Stimulated activated memory B cell treated with anti-CD40 and anti-IgM and Interleukin-4, amounts not matched to agents 10 μg/mL and 1 μg/mL and 100 μg/mL, for 72 hours (primary cell): ENCODE measurements around the gene CTTNBP2NL.

Experiments used
- ATAC-seq: fragments of 150-1000 bp; cut with Tn5 transposase; 2 replicates; pipeline ENCODE4 v1.10.0; 2021
- H3K27ac Mint-ChIP-seq: one replicate; pipeline ENCODE4 v1.8.0; 2022; ENCODE audit warnings: mild to moderate bottlenecking, mixed read lengths
- H3K27me3 Mint-ChIP-seq: one replicate; pipeline ENCODE4 v1.8.0; 2022; ENCODE audit warnings: mixed read lengths
- H3K36me3 Mint-ChIP-seq: one replicate; pipeline ENCODE4 v1.8.0; 2022; ENCODE audit warnings: mixed read lengths
- H3K4me1 Mint-ChIP-seq: one replicate; pipeline ENCODE4 v1.8.0; 2022; ENCODE audit warnings: mixed read lengths
- H3K4me3 Mint-ChIP-seq: one replicate; pipeline ENCODE4 v1.8.0; 2022; ENCODE audit warnings: mild to moderate bottlenecking, moderate library complexity, mixed read lengths
- H3K9me3 Mint-ChIP-seq: one replicate; pipeline ENCODE4 v1.8.0; 2022; ENCODE audit warnings: mixed read lengths

The CTTNBP2NL gene, protein sequence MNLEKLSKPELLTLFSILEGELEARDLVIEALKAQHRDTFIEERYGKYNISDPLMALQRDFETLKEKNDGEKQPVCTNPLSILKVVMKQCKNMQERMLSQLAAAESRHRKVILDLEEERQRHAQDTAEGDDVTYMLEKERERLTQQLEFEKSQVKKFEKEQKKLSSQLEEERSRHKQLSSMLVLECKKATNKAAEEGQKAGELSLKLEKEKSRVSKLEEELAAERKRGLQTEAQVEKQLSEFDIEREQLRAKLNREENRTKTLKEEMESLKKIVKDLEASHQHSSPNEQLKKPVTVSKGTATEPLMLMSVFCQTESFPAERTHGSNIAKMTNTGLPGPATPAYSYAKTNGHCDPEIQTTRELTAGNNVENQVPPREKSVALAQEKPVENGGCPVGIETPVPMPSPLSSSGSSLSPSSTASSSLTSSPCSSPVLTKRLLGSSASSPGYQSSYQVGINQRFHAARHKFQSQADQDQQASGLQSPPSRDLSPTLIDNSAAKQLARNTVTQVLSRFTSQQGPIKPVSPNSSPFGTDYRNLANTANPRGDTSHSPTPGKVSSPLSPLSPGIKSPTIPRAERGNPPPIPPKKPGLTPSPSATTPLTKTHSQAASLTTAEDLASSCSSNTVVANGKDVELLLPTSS

DNA sequence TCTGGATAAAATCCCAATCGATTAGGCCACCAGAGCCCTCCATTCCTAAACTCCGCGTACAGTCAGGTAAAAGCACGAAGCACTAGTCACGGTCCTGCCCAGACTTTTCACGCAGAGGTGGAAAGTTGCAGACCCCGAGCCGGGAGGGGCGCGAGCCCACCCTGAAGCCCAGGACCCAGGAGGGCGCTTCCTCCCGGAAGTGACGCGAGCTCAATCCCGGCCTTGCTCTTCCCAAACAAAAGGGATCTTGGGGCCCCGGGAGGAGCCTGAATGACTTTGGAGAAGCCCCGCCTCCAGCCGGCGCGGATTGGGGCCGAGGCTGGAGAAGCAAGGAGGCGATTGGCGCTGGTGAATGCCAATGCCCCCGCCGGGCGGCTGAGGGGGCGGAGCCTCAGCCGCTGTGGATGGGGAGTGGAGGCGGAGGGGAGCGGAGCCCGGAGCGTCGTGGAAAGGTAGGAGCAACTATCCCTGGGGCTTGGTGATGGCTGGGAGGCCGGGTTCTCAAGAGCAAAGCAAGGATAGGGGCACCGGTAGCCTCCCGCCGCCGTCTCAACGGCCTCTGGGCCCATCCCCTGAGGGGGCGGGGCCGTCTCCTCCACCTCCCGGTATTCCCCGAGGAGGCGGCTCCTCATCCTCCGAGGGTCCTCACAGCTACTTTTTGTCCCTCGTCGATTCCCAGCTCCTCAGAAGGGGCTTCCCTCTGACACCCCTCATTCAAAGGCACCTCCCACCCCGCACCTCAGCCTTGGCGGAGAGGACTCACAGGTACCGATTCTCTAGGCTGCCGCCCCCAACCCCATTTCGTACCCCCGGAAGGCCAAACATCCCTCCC is at the start of gene CTTNBP2NL:
TSS of gene CTTNBP2NL (plus strand) at position 394 of the 832 bp plus-strand sequence. CDS start 19,952 bp downstream, outside the sequence.
- Mint-ChIP-seq H3K27me3 (no peaks in the 10 kb centered on the region), H3K27ac (peak within 1 kb of the TSS; percentile 78), H3K4me1 (peaks cover 57% of the 10 kb centered on the region), H3K36me3 (no peaks in the 10 kb centered on the region), H3K9me3 (no peaks in the 10 kb centered on the region), H3K4me3 (peak within 1 kb of the TSS; percentile 98)
- ATAC-seq: peak; percentile 92

DNA sequence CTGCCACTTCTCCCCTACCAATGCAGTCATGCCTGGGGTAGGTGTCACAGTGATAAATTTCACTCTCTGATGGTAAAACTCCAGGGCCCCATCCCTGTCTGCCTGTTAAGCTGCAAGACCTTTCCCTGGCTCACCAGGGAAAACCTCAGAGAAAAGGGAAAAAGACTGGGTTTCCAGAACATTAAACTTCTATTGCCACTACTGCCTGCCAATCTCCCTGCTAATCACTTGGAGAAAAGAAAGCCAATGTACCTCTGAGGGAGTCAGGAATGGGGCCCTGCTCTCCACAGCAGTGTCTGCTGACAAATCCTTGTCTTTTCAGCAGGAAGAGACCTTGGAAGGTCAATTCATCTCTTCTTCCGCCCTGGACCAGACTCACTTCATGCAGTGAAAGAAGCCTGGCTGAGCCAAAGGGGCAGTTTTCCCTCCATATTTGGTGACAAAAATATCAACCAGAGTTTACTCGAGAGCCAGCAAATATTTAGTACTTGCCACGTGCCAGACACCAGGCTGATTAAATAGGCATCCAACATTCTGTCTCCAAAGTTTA is 49.1 kb upstream of the CTTNBP2NL start:
- H3K27ac Mint-ChIP-seq: no peak overlapping the region
- H3K4me1 Mint-ChIP-seq: peaks cover 10% of the 10 kb centered on the region
- peaks cover 28% of the 10 kb centered on the region for H3K27me3 Mint-ChIP-seq
- peaks cover 6% of the 10 kb centered on the region for H3K36me3 Mint-ChIP-seq
- no peak for ATAC-seq
- no peak overlapping the region for H3K4me3 Mint-ChIP-seq
- H3K9me3 Mint-ChIP-seq: peaks cover 9% of the 10 kb centered on the region

DNA sequence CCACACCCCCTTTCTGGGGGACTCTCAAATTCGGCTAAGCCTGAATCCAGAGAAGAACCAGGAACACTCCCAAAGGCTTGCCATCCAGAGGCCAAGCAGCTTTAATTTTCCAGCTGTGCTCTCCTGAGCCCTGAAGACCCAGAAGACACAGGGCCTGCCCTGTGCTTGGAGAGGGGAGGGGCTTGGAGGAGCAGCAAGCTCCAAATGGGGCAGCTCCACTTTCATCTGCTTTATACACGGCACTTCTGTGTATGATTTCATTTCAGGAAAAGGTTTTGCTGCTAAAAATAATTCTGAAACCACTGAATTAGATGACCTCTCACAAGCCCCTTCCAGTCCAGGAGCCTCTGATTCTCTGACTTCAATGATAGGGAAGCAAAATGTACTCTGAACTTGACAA is 39.2 kb upstream of the CTTNBP2NL start:
- Mint-ChIP-seq H3K36me3 (no peaks in the 10 kb centered on the region), H3K4me3 (no peak overlapping the region), H3K4me1 (no peaks in the 10 kb centered on the region), H3K27me3 (peaks cover 53% of the 10 kb centered on the region), H3K9me3 (no peaks in the 10 kb centered on the region), H3K27ac (no peak overlapping the region)
- no peak for ATAC-seq

DNA sequence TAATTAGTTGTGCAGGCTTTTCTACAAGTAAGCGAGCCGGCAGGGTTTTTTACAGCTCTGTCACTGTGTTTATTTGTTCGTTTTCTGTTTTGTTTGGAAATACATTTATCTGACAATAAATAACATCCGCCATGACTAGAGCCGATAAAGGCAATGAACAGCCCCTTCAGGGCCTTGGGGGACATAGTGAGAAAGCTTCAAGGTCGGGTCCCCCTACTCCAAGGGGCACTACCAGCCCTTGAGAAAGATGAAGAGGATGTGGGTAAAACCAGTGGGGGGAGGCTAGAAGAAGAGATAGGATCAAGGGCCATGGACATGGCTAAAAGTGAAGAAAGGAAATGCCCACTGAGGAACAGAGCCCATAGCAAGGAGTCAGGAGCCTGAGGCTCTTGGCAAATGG is 38.5 kb upstream of the CTTNBP2NL start:
- no peaks in the 10 kb centered on the region for H3K9me3 Mint-ChIP-seq
- H3K4me1 Mint-ChIP-seq: no peaks in the 10 kb centered on the region
- H3K4me3 Mint-ChIP-seq: no peak overlapping the region
- H3K27ac Mint-ChIP-seq: no peak overlapping the region
- H3K27me3 Mint-ChIP-seq: peaks cover 53% of the 10 kb centered on the region
- no peaks in the 10 kb centered on the region for H3K36me3 Mint-ChIP-seq
- ATAC-seq: no peak

DNA sequence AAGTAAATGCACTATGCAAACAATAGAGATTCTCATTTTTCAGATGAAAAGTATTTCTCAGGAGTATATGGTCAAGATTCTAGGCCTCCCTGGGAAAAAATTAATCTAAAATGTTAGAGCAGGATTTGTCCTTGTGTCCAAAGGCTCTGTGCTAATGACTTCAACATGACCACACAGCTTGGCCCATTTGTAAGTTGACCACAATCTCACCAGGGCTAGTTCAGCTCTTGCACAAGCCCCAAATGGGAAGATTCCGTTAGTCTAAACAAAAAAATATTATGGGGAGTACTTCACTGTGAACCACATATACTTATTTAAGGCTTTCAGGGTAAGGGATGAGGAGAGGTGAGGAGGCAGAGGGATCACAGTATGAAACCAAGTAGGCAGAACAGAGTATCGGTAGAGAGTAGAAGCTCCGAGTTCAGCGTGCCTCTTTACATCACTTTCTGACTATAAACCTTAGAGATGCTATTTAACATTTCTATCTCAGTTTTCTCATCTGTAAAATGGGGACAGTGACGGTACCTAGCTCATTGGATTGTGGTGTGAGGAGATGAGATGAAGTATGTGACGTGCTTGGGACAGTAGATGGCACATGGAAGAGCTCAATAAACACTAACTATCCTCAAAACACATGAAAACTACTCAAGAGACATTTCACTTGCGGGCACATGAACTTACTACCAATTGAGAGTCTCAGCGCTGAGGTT is 37.8 kb upstream of the CTTNBP2NL start:
- H3K4me3 Mint-ChIP-seq: no peak overlapping the region
- H3K9me3 Mint-ChIP-seq: no peaks in the 10 kb centered on the region
- no peak overlapping the region for H3K27ac Mint-ChIP-seq
- peaks cover 53% of the 10 kb centered on the region for H3K27me3 Mint-ChIP-seq
- H3K36me3 Mint-ChIP-seq: no peaks in the 10 kb centered on the region
- ATAC-seq: no peak
- H3K4me1 Mint-ChIP-seq: no peaks in the 10 kb centered on the region

DNA sequence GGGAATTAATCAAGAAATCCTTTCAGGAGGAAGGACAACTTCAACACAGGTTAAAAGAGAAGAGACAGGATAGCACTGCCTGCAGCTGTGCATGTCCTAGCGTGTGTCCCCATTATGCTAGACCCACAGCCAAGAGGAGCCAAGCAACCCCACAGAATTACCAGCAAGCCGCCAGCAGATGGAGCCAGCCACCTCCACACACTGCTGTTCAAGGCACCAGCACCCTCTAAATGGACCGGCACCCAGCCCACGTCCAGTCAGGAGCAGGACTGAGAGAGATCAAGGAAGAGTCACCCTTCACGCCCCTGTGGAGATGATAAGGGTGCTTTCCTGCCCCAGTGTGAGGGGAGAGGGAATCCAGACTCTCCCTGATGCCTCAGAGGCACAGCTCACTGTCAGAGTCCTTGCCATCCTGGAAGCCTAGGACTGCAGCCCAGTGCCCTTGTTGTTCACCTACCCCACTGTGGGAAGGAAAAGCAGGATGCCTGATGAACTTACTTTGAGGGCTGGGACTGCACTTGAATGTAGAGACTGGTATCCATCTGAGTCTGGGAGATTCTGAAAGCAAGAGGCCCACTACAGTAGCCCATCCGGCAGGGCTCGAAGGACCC is 37.1 kb upstream of the CTTNBP2NL start:
- Mint-ChIP-seq H3K4me1 (no peaks in the 10 kb centered on the region), H3K4me3 (no peak overlapping the region), H3K9me3 (no peaks in the 10 kb centered on the region), H3K27ac (no peak overlapping the region), H3K36me3 (no peaks in the 10 kb centered on the region), H3K27me3 (peaks cover 53% of the 10 kb centered on the region)
- ATAC-seq: peak; percentile 77

DNA sequence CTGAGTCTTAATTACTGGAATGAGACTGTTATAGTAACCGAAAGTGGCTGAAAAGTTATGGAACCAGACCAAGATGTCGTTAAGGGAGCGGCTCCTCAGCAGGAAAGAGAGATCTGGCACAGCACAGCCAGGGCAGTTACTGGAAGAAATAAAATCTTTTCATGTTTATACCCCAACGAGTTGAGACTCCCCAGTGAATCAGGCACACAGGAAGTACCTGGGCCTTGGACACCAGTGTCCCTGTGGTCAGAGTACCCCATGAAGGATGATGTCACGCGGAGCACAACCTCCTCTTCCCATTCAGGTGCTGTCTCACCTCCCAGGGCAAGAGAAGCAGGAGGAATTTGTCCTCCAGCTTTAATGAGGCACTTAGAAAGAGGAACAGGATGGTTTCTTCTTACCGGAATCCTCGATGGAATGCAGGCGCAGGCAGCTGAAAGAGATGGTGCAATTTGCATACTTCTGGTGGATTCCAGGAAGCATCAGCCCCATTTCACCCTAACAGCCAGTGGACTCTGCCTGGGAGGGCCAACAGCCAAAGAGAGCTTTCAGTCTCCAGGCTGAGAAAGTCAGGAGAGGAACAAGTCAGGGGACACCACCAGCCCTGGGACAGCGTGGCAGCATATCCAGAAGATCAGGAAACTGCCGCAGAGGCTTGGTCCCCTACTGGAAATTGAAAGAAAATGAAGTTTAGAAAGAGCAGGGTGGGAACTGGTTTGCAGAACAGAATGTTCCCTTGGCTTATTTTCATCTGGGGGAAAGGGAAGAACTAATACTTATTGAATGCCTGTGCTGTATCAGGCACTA is 35.9 kb upstream of the CTTNBP2NL start:
- ATAC-seq: no peak
- Mint-ChIP-seq H3K4me1 (no peaks in the 10 kb centered on the region), H3K4me3 (no peak overlapping the region), H3K27ac (no peak overlapping the region), H3K36me3 (no peaks in the 10 kb centered on the region), H3K27me3 (peaks cover 51% of the 10 kb centered on the region), H3K9me3 (no peaks in the 10 kb centered on the region)

DNA sequence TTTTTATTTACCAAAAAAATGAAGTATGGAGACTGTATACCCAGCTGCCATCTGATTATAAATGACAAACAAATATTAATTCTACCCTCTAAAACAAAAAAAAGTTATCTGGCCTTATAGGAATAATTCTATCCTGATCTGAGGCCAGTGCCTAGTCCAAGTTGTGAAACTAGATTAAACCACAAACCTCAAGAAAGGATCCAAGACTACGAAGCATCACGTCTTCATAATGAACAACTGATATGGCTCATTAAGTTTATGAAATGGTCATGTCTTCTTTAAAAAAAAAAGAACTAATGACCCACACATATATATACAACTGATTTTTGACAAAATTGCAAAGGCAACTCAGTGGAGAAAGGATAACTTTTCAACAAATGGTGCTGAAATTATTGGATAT is 32.4 kb upstream of the CTTNBP2NL start:
- peaks cover 33% of the 10 kb centered on the region for H3K27me3 Mint-ChIP-seq
- ATAC-seq: no peak
- no peak overlapping the region for H3K27ac Mint-ChIP-seq
- H3K4me1 Mint-ChIP-seq: no peaks in the 10 kb centered on the region
- no peak overlapping the region for H3K4me3 Mint-ChIP-seq
- H3K36me3 Mint-ChIP-seq: no peaks in the 10 kb centered on the region
- no peaks in the 10 kb centered on the region for H3K9me3 Mint-ChIP-seq

DNA sequence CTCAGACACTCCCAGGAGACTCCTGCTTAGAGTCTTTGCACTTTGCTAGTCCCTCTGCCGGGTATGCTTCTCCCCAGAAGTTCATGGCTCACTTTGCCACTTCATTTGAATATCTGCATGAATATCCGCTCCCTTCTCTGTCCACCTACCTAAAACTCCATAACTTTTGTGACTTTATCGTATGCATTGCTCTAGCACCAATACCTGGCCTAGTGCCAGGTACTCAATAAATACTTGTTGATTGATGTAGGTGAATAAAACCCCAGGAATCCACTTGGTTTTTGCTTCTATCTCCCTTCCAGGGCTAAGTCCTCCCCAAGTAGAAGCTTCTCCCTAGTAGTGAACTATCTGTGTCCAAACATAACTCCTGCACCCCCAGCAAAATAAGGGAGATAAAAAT is 27.8 kb upstream of the CTTNBP2NL start:
- Mint-ChIP-seq H3K4me1 (peaks cover 6% of the 10 kb centered on the region), H3K36me3 (no peaks in the 10 kb centered on the region), H3K27me3 (peaks cover 49% of the 10 kb centered on the region), H3K27ac (no peak overlapping the region), H3K9me3 (no peaks in the 10 kb centered on the region), H3K4me3 (no peak overlapping the region)
- ATAC-seq: no peak

DNA sequence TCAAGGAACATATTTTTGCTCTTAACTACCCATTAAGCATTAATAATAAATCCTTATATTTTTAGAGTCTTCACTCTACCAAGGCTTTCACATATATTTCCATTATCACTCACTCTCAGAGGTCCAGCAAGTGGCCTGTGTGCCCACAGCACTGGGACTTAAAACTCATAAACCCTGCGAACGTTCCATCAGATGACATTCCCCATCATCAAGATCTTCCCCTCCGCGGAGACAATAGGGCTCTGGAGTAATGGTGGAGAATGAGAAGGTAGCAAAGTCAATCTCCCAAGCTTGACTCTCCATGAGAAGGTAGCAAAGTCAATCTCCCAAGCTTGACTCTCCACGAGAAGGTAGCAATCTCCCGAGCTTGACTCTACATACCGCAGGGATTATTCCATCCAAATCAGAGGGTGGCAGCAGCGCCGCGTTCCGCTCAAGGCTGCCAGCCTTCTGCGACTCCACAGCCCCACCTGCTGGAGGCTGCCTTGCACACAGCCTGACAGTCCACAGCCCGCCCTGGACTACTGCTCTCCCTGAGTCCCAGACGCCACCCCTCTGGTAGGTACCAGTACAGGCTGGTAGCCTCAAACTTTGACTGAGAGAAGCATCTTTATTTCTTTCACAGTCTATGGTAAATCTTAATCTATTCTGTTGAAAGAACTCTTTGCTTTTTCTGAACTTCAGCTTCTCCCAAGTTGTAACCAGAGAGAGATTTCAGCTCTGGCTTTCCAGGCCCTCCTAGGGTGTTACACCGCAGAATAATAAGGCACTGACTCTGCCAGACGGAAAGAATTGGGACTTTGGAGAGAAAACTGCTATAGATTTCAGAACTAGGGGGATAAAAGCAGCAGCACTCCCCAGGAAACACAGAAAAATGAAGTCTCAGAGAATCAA is 26.4 kb upstream of the CTTNBP2NL start:
- peaks cover 6% of the 10 kb centered on the region for H3K4me1 Mint-ChIP-seq
- H3K27me3 Mint-ChIP-seq: peaks cover 57% of the 10 kb centered on the region
- H3K36me3 Mint-ChIP-seq: no peaks in the 10 kb centered on the region
- H3K9me3 Mint-ChIP-seq: no peaks in the 10 kb centered on the region
- ATAC-seq: peak; percentile 95
- no peak overlapping the region for H3K27ac Mint-ChIP-seq
- no peak overlapping the region for H3K4me3 Mint-ChIP-seq

DNA sequence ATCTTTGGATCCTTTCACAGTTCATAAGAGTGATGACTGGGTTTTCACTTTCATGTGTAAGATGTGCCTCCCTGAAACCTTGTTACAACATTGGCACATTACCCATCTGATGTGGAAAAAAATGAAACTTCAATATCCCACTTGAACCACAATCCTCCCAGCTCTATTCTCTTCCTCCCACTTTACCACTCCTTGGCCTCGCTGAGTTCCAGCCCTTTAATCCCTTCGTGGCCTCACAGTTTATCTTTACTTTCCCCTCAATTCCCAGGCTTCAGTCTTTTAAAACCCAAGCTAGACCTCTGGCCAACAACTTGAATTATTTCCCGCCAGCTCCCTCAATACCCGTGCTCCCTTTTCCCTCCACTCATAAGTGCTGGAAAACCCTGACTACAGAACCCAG is 25.0 kb upstream of the CTTNBP2NL start:
- Mint-ChIP-seq H3K4me1 (peaks cover 6% of the 10 kb centered on the region), H3K27me3 (peaks cover 49% of the 10 kb centered on the region), H3K27ac (no peak overlapping the region), H3K9me3 (no peaks in the 10 kb centered on the region), H3K36me3 (no peaks in the 10 kb centered on the region), H3K4me3 (no peak overlapping the region)
- ATAC-seq: no peak

DNA sequence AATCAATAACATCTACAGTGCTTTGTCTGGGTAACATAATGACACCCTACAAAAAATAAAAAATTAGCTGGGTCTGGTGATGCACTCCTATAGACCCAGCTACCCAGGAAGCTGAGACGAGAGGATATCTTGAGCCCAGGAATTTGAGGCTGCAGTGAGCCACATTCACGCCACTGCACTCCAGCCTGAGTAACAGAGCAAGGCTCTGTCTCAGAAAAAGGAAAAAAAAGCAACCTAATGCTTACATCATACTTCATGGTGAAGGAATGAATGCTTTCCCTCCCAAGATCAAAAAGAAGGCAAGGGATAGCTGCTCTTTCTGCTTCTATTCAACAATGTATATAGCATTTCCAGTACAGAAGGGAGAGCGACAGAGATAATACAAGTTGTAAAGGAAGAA is 24.2 kb upstream of the CTTNBP2NL start:
- no peak for ATAC-seq
- Mint-ChIP-seq H3K4me1 (peaks cover 6% of the 10 kb centered on the region), H3K4me3 (no peak overlapping the region), H3K9me3 (no peaks in the 10 kb centered on the region), H3K27me3 (peaks cover 51% of the 10 kb centered on the region), H3K36me3 (no peaks in the 10 kb centered on the region), H3K27ac (no peak overlapping the region)

DNA sequence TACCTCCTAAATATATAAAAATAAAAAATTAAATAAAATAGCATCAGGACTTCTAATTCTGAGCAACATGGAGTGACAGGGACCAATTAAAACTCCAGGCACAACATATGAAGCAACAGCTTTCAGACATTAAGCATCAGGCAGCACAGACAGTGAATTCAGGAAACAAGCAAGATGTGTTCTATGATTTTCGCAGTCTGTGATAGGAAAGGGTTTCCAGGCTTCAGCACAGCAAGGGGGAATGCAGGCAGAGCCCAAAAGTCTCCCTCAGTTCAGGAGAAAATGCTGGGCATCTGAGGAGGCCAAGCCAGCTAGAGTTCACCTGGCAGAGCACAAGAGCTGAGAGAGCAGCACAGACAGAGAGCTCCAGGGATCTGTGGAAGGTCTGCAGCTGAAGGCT is 22.2 kb upstream of the CTTNBP2NL start:
- H3K27ac Mint-ChIP-seq: no peak overlapping the region
- H3K36me3 Mint-ChIP-seq: no peaks in the 10 kb centered on the region
- ATAC-seq: no peak
- H3K9me3 Mint-ChIP-seq: no peaks in the 10 kb centered on the region
- no peak overlapping the region for H3K4me3 Mint-ChIP-seq
- peaks cover 6% of the 10 kb centered on the region for H3K4me1 Mint-ChIP-seq
- H3K27me3 Mint-ChIP-seq: peaks cover 61% of the 10 kb centered on the region
